ENCODE data around the gene ZNF346. TPM values are rescaled to one million over a fixed set of nuclear protein-coding genes. Genes with fewer than 3 reads are reported as not detected.

Gene ZNF346
- total and polyA plus RNA-seq, 2 of the 13 experiments (the other 11 are each of a cell fraction or from before 2014, with no cell fraction given) = 8.6 to 19.4 TPM

DNA sequence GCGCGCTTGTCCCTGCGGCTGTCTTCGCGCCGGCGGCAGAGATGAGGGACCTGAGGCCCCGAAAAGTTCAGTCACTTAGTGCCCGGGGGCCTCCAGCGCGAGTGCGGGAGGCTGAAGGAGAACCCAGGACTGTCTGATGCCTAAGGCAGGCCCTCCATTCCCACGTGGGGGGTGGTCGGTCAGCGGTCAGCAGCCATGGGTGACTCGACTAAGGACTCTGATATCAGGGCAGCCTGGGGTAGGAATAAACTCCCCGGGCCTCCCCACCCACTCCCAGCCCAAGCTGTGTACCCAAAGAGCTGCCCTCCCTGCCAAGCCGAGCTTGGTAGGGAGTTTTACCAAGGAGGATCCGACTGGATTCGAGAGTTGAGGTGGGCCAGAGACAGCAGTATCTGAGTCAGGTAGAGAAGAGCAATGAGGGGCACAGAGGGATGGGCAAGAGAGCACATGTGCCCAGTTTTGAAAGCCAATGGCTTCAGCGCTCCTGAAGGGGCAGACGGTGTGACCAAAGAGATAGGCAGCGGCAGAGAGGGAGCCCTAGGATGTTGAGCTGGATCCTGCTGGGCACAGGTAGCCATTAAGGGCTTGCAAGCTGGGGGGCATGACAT lies 65.0 kb downstream of the ZNF346 start (continued):
- TF ChIP-seq, protein P1, sequence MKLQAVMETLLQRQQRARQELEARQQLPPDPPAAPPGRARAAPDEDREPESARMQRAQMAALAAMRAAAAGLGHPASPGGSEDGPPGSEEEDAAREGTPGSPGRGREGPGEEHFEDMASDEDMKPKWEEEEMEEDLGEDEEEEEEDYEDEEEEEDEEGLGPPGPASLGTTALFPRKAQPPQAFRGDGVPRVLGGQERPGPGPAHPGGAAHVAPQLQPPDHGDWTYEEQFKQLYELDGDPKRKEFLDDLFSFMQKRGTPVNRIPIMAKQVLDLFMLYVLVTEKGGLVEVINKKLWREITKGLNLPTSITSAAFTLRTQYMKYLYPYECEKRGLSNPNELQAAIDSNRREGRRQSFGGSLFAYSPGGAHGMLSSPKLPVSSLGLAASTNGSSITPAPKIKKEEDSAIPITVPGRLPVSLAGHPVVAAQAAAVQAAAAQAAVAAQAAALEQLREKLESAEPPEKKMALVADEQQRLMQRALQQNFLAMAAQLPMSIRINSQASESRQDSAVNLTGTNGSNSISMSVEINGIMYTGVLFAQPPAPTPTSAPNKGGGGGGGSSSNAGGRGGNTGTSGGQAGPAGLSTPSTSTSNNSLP (IDR thresholded peaks at IDR 0.05; ENCODE audit: low read depth, low read length) = no peak
- 0 out of 2 replicates have a peak, but pooled peaks have one; percentile 5 for TF ChIP-seq PHF21A (CRISPR knock-in tag; IDR thresholded peaks at IDR 0.05)
- no peak for TF ChIP-seq ZBTB42 (CRISPR knock-in tag; IDR thresholded peaks at IDR 0.05)
- no peak for TF ChIP-seq SCMH1 (CRISPR knock-in tag; IDR thresholded peaks at IDR 0.05; ENCODE audit: borderline replicate concordance)
- no peak for TF ChIP-seq ZNF331 (CRISPR knock-in tag; IDR thresholded peaks at IDR 0.05)
- TF ChIP-seq, protein P2, sequence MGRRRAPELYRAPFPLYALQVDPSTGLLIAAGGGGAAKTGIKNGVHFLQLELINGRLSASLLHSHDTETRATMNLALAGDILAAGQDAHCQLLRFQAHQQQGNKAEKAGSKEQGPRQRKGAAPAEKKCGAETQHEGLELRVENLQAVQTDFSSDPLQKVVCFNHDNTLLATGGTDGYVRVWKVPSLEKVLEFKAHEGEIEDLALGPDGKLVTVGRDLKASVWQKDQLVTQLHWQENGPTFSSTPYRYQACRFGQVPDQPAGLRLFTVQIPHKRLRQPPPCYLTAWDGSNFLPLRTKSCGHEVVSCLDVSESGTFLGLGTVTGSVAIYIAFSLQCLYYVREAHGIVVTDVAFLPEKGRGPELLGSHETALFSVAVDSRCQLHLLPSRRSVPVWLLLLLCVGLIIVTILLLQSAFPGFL (CRISPR knock-in tag; IDR thresholded peaks at IDR 0.05) = no peak
- TF ChIP-seq, protein P3, sequence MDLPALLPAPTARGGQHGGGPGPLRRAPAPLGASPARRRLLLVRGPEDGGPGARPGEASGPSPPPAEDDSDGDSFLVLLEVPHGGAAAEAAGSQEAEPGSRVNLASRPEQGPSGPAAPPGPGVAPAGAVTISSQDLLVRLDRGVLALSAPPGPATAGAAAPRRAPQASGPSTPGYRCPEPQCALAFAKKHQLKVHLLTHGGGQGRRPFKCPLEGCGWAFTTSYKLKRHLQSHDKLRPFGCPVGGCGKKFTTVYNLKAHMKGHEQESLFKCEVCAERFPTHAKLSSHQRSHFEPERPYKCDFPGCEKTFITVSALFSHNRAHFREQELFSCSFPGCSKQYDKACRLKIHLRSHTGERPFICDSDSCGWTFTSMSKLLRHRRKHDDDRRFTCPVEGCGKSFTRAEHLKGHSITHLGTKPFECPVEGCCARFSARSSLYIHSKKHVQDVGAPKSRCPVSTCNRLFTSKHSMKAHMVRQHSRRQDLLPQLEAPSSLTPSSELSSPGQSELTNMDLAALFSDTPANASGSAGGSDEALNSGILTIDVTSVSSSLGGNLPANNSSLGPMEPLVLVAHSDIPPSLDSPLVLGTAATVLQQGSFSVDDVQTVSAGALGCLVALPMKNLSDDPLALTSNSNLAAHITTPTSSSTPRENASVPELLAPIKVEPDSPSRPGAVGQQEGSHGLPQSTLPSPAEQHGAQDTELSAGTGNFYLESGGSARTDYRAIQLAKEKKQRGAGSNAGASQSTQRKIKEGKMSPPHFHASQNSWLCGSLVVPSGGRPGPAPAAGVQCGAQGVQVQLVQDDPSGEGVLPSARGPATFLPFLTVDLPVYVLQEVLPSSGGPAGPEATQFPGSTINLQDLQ (CRISPR knock-in tag; IDR thresholded peaks at IDR 0.05) = no peak
- TF ChIP-seq ZFY (CRISPR knock-in tag; IDR thresholded peaks at IDR 0.05) = 0 out of 2 replicates have a peak, but pooled peaks have one; percentile 37
- TF ChIP-seq, protein P4, sequence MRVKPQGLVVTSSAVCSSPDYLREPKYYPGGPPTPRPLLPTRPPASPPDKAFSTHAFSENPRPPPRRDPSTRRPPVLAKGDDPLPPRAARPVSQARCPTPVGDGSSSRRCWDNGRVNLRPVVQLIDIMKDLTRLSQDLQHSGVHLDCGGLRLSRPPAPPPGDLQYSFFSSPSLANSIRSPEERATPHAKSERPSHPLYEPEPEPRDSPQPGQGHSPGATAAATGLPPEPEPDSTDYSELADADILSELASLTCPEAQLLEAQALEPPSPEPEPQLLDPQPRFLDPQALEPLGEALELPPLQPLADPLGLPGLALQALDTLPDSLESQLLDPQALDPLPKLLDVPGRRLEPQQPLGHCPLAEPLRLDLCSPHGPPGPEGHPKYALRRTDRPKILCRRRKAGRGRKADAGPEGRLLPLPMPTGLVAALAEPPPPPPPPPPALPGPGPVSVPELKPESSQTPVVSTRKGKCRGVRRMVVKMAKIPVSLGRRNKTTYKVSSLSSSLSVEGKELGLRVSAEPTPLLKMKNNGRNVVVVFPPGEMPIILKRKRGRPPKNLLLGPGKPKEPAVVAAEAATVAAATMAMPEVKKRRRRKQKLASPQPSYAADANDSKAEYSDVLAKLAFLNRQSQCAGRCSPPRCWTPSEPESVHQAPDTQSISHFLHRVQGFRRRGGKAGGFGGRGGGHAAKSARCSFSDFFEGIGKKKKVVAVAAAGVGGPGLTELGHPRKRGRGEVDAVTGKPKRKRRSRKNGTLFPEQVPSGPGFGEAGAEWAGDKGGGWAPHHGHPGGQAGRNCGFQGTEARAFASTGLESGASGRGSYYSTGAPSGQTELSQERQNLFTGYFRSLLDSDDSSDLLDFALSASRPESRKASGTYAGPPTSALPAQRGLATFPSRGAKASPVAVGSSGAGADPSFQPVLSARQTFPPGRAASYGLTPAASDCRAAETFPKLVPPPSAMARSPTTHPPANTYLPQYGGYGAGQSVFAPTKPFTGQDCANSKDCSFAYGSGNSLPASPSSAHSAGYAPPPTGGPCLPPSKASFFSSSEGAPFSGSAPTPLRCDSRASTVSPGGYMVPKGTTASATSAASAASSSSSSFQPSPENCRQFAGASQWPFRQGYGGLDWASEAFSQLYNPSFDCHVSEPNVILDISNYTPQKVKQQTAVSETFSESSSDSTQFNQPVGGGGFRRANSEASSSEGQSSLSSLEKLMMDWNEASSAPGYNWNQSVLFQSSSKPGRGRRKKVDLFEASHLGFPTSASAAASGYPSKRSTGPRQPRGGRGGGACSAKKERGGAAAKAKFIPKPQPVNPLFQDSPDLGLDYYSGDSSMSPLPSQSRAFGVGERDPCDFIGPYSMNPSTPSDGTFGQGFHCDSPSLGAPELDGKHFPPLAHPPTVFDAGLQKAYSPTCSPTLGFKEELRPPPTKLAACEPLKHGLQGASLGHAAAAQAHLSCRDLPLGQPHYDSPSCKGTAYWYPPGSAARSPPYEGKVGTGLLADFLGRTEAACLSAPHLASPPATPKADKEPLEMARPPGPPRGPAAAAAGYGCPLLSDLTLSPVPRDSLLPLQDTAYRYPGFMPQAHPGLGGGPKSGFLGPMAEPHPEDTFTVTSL (CRISPR knock-in tag; IDR thresholded peaks at IDR 0.05; ENCODE audit: borderline replicate concordance) = no peak; the same call in 1 of the 2 replicates
- no peak for TF ChIP-seq AGO1 (IDR thresholded peaks at IDR 0.05; ENCODE audit: low read depth, low read length, poor library complexity, severe bottlenecking)
- 0 out of 2 replicates have a peak, but pooled peaks have one; percentile 15 for TF ChIP-seq ZNF678 (CRISPR knock-in tag; IDR thresholded peaks at IDR 0.05)
- TF ChIP-seq, protein P5, sequence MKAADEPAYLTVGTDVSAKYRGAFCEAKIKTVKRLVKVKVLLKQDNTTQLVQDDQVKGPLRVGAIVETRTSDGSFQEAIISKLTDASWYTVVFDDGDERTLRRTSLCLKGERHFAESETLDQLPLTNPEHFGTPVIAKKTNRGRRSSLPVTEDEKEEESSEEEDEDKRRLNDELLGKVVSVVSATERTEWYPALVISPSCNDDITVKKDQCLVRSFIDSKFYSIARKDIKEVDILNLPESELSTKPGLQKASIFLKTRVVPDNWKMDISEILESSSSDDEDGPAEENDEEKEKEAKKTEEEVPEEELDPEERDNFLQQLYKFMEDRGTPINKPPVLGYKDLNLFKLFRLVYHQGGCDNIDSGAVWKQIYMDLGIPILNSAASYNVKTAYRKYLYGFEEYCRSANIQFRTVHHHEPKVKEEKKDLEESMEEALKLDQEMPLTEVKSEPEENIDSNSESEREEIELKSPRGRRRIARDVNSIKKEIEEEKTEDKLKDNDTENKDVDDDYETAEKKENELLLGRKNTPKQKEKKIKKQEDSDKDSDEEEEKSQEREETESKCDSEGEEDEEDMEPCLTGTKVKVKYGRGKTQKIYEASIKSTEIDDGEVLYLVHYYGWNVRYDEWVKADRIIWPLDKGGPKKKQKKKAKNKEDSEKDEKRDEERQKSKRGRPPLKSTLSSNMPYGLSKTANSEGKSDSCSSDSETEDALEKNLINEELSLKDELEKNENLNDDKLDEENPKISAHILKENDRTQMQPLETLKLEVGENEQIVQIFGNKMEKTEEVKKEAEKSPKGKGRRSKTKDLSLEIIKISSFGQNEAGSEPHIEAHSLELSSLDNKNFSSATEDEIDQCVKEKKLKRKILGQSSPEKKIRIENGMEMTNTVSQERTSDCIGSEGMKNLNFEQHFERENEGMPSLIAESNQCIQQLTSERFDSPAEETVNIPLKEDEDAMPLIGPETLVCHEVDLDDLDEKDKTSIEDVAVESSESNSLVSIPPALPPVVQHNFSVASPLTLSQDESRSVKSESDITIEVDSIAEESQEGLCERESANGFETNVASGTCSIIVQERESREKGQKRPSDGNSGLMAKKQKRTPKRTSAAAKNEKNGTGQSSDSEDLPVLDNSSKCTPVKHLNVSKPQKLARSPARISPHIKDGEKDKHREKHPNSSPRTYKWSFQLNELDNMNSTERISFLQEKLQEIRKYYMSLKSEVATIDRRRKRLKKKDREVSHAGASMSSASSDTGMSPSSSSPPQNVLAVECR (CRISPR knock-in tag; IDR thresholded peaks at IDR 0.05; ENCODE audit: borderline replicate concordance) = peak; percentile 27; the same call in 1 of the 2 replicates
